Endodermal cell (in vitro differentiated cells): ENCODE results near the gene OR10G2. TPM values are rescaled to one million over a fixed set of nuclear protein-coding genes. Genes with fewer than 3 reads are reported as not detected.
"Not testable (repeated sequence)": the region's sequence is repeated elsewhere in the genome, so short reads cannot be mapped to it uniquely, and the experiment has no call there.

Source experiments
- DNase-seq: peaks from one replicate; pipeline ENCODE4 v3.0.0-alpha.2; 2017
- H3K27ac ChIP-seq: 2 replicates; pipeline ENCODE4 v1.5.1; 2013; ENCODE audit warnings: mild to moderate bottlenecking, low read depth, low read length, moderate library complexity
- H3K27me3 ChIP-seq: 2 replicates; pipeline ENCODE4 v1.6.1; 2013; ENCODE audit warnings: mild to moderate bottlenecking, low read length, moderate library complexity; ENCODE audit not compliant: insufficient read depth, control insufficient read depth, poor library complexity, severe bottlenecking
- H3K36me3 ChIP-seq: 2 replicates; pipeline ENCODE4 v1.7.0; 2013; ENCODE audit warnings: mild to moderate bottlenecking, low read length, moderate library complexity; ENCODE audit not compliant: control insufficient read depth, insufficient read depth
- H3K4me1 ChIP-seq: one replicate; pipeline ENCODE4 v1.7.0; 2013; ENCODE audit warnings: low read length; ENCODE audit not compliant: control insufficient read depth, insufficient read depth
- H3K4me3 ChIP-seq: 2 replicates; pipeline ENCODE4 v1.5.1; 2013; ENCODE audit warnings: mild to moderate bottlenecking, low read length, moderate library complexity
- H3K9ac ChIP-seq: 2 replicates; pipeline ENCODE4 v1.6.1; 2013; ENCODE audit warnings: mild to moderate bottlenecking, low read length, moderate library complexity; ENCODE audit not compliant: poor library complexity, severe bottlenecking; ENCODE audit errors: extremely low read depth
- H3K9me3 ChIP-seq: 2 replicates; pipeline ENCODE4 v1.6.1; 2013; ENCODE audit warnings: mild to moderate bottlenecking, low read length, moderate library complexity; ENCODE audit not compliant: control insufficient read depth
- H3K27ac Mint-ChIP-seq: 2 replicates; pipeline ENCODE4 v1.8.0; 2020; ENCODE audit warnings: mixed read lengths
- H3K27me3 Mint-ChIP-seq: 2 replicates; pipeline ENCODE4 v1.8.0; 2021; ENCODE audit warnings: mild to moderate bottlenecking, mixed read lengths; ENCODE audit not compliant: insufficient read depth
- H3K36me3 Mint-ChIP-seq: 2 replicates; pipeline ENCODE4 v1.8.0; 2020; ENCODE audit warnings: low read depth, mixed read lengths
- H3K4me1 Mint-ChIP-seq: 2 replicates; pipeline ENCODE4 v1.8.0; 2020; ENCODE audit warnings: mixed read lengths
- H3K4me3 Mint-ChIP-seq: 2 replicates; pipeline ENCODE4 v1.8.0; 2020; ENCODE audit warnings: mild to moderate bottlenecking, moderate library complexity, mixed read lengths
- H3K9me3 Mint-ChIP-seq: 2 replicates; pipeline ENCODE4 v1.8.0; 2020; ENCODE audit warnings: mild to moderate bottlenecking, mixed read lengths
- WGBS, 2 experiments: methylation state at CpG; one replicate each; pipeline versions ENCODE4 v1.1.5 to v1.1.7; 2013; ENCODE audit warnings: missing lambda C conversion rate in 2 of 2, mixed read lengths in 1 of 2; ENCODE audit not compliant: insufficient coverage in 1 of 2, insufficient read length in 1 of 2; 5-methylcytosine and 5-hydroxymethylcytosine counted together
- total RNA-seq, 2 donors: library from RNA; stranded (reverse); fragmentation: NEBNext Ultra II Directional in 1 of 2; extraction: Animal tissue kit (Norgen Biotek cat#: 25700) in 1 of 2; gene quantifications; 2 replicates in 1 of 2; 3 replicates in 1 of 2; pipeline ENCODE4 v1.2.1, GENCODE V29; 2021
- TF ChIP-seq, protein P1 (sequence below): fragments of 200-600 bp; sonication (generic); conservative IDR thresholded peaks from 2 replicates; pipeline ENCODE4 v1.5.0; 2021; ENCODE audit warnings: antibody characterized with exemption, mild to moderate bottlenecking

The OR10G2 gene
- total RNA-seq, 2 donors from 2014 or later = not detected

- H3K27me3 ChIP-seq = no peaks in the 10 kb centered on the region
- 75% methylated on average over 1 of the region's 1 CpG; no CpG with 5 or more reads in 1 of the 2 experiments for WGBS, 2 experiments
- no peaks in the 10 kb centered on the region for H3K36me3 Mint-ChIP-seq
- no peaks in the 10 kb centered on the region for H3K9me3 ChIP-seq
- no peaks in the 10 kb centered on the region for H3K36me3 ChIP-seq
- DNase-seq = peak; percentile 53
- peaks cover 22% of the 10 kb centered on the region for H3K4me1 Mint-ChIP-seq
- no peak overlapping the region for H3K27ac Mint-ChIP-seq
- H3K27me3 Mint-ChIP-seq = no peaks in the 10 kb centered on the region
- H3K9me3 Mint-ChIP-seq = peaks cover 6% of the 10 kb centered on the region
- no peak overlapping the region for H3K9ac ChIP-seq
- no peak overlapping the region for H3K4me3 Mint-ChIP-seq
- no peak overlapping the region for H3K27ac ChIP-seq
- no peak overlapping the region for H3K4me3 ChIP-seq
- TF ChIP-seq, protein P1, sequence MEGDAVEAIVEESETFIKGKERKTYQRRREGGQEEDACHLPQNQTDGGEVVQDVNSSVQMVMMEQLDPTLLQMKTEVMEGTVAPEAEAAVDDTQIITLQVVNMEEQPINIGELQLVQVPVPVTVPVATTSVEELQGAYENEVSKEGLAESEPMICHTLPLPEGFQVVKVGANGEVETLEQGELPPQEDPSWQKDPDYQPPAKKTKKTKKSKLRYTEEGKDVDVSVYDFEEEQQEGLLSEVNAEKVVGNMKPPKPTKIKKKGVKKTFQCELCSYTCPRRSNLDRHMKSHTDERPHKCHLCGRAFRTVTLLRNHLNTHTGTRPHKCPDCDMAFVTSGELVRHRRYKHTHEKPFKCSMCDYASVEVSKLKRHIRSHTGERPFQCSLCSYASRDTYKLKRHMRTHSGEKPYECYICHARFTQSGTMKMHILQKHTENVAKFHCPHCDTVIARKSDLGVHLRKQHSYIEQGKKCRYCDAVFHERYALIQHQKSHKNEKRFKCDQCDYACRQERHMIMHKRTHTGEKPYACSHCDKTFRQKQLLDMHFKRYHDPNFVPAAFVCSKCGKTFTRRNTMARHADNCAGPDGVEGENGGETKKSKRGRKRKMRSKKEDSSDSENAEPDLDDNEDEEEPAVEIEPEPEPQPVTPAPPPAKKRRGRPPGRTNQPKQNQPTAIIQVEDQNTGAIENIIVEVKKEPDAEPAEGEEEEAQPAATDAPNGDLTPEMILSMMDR = no peak
- no peaks in the 10 kb centered on the region for H3K4me1 ChIP-seq
These were observed 20.5 kb downstream of the OR10G2 start for GRCh38 chr14:21614240-21614639.

DNA sequence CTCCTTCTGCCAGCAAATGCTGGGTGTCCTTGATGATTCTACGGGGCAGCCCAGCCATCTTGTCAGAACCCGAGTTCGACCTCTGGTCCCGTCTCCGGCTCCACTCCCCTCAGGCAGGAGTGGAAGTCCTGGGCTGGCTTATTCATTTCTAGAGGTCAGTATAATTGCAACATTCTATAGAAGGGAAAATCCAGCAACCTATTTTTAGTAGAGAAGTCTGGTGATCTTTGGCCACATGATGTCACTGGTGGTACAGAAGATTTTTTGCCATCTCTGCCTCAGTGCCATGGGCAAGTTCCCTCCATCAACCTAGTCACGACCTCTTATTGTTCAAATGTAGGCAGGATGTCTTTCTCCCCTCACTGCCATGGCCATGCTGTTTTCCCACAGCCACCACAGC, 22.4 kb downstream of the OR10G2 start:
- no peaks in the 10 kb centered on the region for H3K36me3 Mint-ChIP-seq
- no peak for DNase-seq
- WGBS, 2 experiments = 71 to 87% methylated on average over 3 to 6 of the region's 6 CpGs
- Histone ChIP-seq H3K4me1 (no peaks in the 10 kb centered on the region), H3K36me3 (no peaks in the 10 kb centered on the region), H3K9me3 (no peaks in the 10 kb centered on the region), H3K27ac (no peak overlapping the region), H3K4me3 (no peak overlapping the region), H3K9ac (no peak overlapping the region), H3K27me3 (no peaks in the 10 kb centered on the region)
- no peak overlapping the region for H3K27ac Mint-ChIP-seq
- H3K9me3 Mint-ChIP-seq = peaks cover 6% of the 10 kb centered on the region
- no peak overlapping the region for H3K4me3 Mint-ChIP-seq
- peaks cover 12% of the 10 kb centered on the region for H3K4me1 Mint-ChIP-seq
- H3K27me3 Mint-ChIP-seq = no peaks in the 10 kb centered on the region
- TF ChIP-seq, protein P1 = peak; percentile 44

- not testable (repeated sequence) for H3K27ac Mint-ChIP-seq, H3K9me3 ChIP-seq, DNase-seq, H3K27ac ChIP-seq, H3K4me1 ChIP-seq, H3K27me3 ChIP-seq, H3K36me3 ChIP-seq, H3K27me3 Mint-ChIP-seq, H3K36me3 Mint-ChIP-seq, H3K9ac ChIP-seq, H3K4me3 Mint-ChIP-seq, H3K4me3 ChIP-seq, H3K4me1 Mint-ChIP-seq, H3K9me3 Mint-ChIP-seq
- 88 to 94% methylated on average over 2 to 6 of the region's 8 CpGs for WGBS, 2 experiments
These were observed 32.6 kb downstream of the OR10G2 start for GRCh38 chr14:21602181-21602580.

- Histone ChIP-seq H3K36me3 (no peaks in the 10 kb centered on the region), H3K4me1 (no peaks in the 10 kb centered on the region), H3K9ac (no peak overlapping the region), H3K27me3 (peaks cover 11% of the 10 kb centered on the region), H3K9me3 (peaks cover 16% of the 10 kb centered on the region), H3K27ac (no peak overlapping the region), H3K4me3 (no peak overlapping the region)
- TF ChIP-seq, protein P1 = no peak
- no peaks in the 10 kb centered on the region for H3K36me3 Mint-ChIP-seq
- peaks cover 23% of the 10 kb centered on the region for H3K9me3 Mint-ChIP-seq
- no peaks in the 10 kb centered on the region for H3K4me1 Mint-ChIP-seq
- no peaks in the 10 kb centered on the region for H3K27me3 Mint-ChIP-seq
- H3K27ac Mint-ChIP-seq = no peak overlapping the region
- H3K4me3 Mint-ChIP-seq = no peak overlapping the region
- no peak for DNase-seq
- 85 to 88% methylated on average over 3 to 4 of the region's 4 CpGs for WGBS, 2 experiments
These were observed 45.4 kb downstream of the OR10G2 start for GRCh38 chr14:21589317-21589716.
